Measurements from ENCODE around the gene PLEKHA4. TPM values are rescaled to one million over a fixed set of nuclear protein-coding genes. Genes with fewer than 3 reads are reported as not detected.

PLEKHA4 gene
- total and polyA plus RNA-seq, 9 of the 15 experiments (the other 6 are each of a cell fraction or from before 2014, with no cell fraction given) = 0.07 to 30.8 (median 11.4) TPM

GRCh38 chr19:48872182-48872883 is 3.9 kb upstream of the PLEKHA4 start, which contains the start of gene PPP1R15A (continued):
- TF ChIP-seq, protein P1, sequence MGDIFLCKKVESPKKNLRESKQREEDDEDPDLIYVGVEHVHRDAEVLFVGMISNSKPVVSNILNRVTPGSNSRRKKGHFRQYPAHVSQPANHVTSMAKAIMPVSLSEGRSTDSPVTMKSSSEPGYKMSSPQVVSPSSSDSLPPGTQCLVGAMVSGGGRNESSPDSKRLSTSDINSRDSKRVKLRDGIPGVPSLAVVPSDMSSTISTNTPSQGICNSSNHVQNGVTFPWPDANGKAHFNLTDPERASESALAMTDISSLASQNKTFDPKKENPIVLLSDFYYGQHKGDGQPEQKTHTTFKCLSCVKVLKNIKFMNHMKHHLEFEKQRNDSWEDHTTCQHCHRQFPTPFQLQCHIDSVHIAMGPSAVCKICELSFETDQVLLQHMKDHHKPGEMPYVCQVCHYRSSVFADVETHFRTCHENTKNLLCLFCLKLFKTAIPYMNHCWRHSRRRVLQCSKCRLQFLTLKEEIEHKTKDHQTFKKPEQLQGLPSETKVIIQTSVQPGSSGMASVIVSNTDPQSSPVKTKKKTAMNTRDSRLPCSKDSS (IDR thresholded peaks at IDR 0.05; ENCODE audit: low read depth, partially characterized antibody) = no peak
- peak; percentile 38; the same call in 1 of the 2 replicates for TF ChIP-seq SIN3B (IDR thresholded peaks at IDR 0.05; ENCODE audit: low read depth)
- 0 out of 2 replicates have a peak, but pooled peaks have one; percentile 4 for TF ChIP-seq OTX1 (CRISPR knock-in tag; IDR thresholded peaks at IDR 0.05)
- peak; percentile 97 for TF ChIP-seq PML (IDR thresholded peaks at IDR 0.05; ENCODE audit: low read length)
- TF ChIP-seq TGIF2 (CRISPR knock-in tag; IDR thresholded peaks at IDR 0.05) = peak; percentile 86; the same call in 1 of the 2 replicates
- 0 out of 4 replicates have a peak, but pooled peaks of 1 of the 2 experiments have one; percentile 28 for TF ChIP-seq TRIM24 (IDR thresholded peaks at IDR 0.05)
- TF ChIP-seq ZBTB40 (IDR thresholded peaks at IDR 0.05) = 0 out of 2 replicates have a peak, but pooled peaks have one; percentile 13
- no peak for TF ChIP-seq ZBTB40 (CRISPR knock-in tag; IDR thresholded peaks at IDR 0.05)
- TF ChIP-seq CBFA2T2 (conservative IDR thresholded peaks at IDR 0.05) = peak; percentile 47; the same call in 1 of the 2 replicates
- TF ChIP-seq THRAP3 (IDR thresholded peaks at IDR 0.05; ENCODE audit: borderline replicate concordance) = peak; percentile 67; the same call in 1 of the 2 replicates
- no peak for TF ChIP-seq HES1 (IDR thresholded peaks at IDR 0.05; ENCODE audit: low read depth)
- TF ChIP-seq ZFPM2 (CRISPR knock-in tag; IDR thresholded peaks at IDR 0.05) = no peak
- TF ChIP-seq STAT5B (CRISPR knock-in tag; IDR thresholded peaks at IDR 0.05) = no peak
- peak; percentile 80 for TF ChIP-seq HNRNPLL (IDR thresholded peaks at IDR 0.05; ENCODE audit: low read depth, low read length, poor library complexity, severe bottlenecking)
- TF ChIP-seq ATF7 (IDR thresholded peaks at IDR 0.05) = peak; percentile 95
- peak; percentile 99 for TF ChIP-seq POLR2AphosphoS5 (IDR thresholded peaks at IDR 0.05; ENCODE audit: control insufficient read depth, insufficient read depth, low read depth, low read length)
- 0 out of 4 replicates have a peak, but pooled peaks of 1 of the 2 experiments have one; percentile 63 for TF ChIP-seq HDAC1 (IDR thresholded peaks at IDR 0.05)
- TF ChIP-seq MED1 (CRISPR knock-in tag; IDR thresholded peaks at IDR 0.05; ENCODE audit: borderline replicate concordance) = no peak
